DND-41 (cell line): ENCODE measurements around the gene IGLL1.
A peak's percentile ranks its signal among the peaks of the same experiment; 100 is the strongest.

Experiments used
- ATAC-seq: fragments of 200-7000 bp; cut with Tn5 transposase; 3 replicates; pipeline ENCODE4 v1.9.1; 2021; ENCODE audit warnings: low read depth; ENCODE audit not compliant: insufficient read depth
- DNase-seq: peaks from one replicate; pipeline ENCODE4 v3.0.0-alpha.2; 2020
- H2AFZ ChIP-seq: 2 replicates; pipeline ENCODE4 v1.6.0; 2012; ENCODE audit warnings: low read depth, low read length
- H3K27ac ChIP-seq: 2 replicates; pipeline ENCODE4 v1.5.1; 2012; ENCODE audit warnings: low read length, inconsistent platforms
- H3K27me3 ChIP-seq: fragments of 200-600 bp; sonication (generic); 2 replicates; pipeline ENCODE4 v1.6.0; 2012; ENCODE audit warnings: low read length, mild to moderate bottlenecking, inconsistent platforms; ENCODE audit not compliant: insufficient read depth, poor library complexity
- H3K36me3 ChIP-seq: 2 replicates; pipeline ENCODE4 v1.5.1; 2012; ENCODE audit warnings: low read length, inconsistent platforms; ENCODE audit not compliant: insufficient read depth
- H3K4me1 ChIP-seq: 2 replicates; pipeline ENCODE4 v1.5.1; 2012; ENCODE audit warnings: mild to moderate bottlenecking, low read length; ENCODE audit not compliant: insufficient read depth
- H3K4me2 ChIP-seq: 2 replicates; pipeline ENCODE4 v1.6.0; 2012; ENCODE audit warnings: mild to moderate bottlenecking, moderate library complexity, low read length, inconsistent platforms; ENCODE audit not compliant: insufficient read depth
- H3K4me3 ChIP-seq, 2 experiments: fragments of 200-600 bp in 1 of 2; shearing (Covaris generic) in 1 of 2; 2 replicates each; pipeline ENCODE4 v1.5.1; 2012 to 2016; ENCODE audit warnings: inconsistent platforms in 2 of 2, low read length in 2 of 2, mild to moderate bottlenecking in 2 of 2, low read depth in 1 of 2, moderate library complexity in 1 of 2
- H3K79me2 ChIP-seq: 2 replicates; pipeline ENCODE4 v1.6.0; 2012; ENCODE audit warnings: low read length, inconsistent platforms; ENCODE audit not compliant: insufficient read depth
- H3K9ac ChIP-seq: 2 replicates; pipeline ENCODE4 v1.6.0; 2012; ENCODE audit warnings: low read depth, mild to moderate bottlenecking, inconsistent platforms, low read length, moderate library complexity
- H3K9me3 ChIP-seq: 2 replicates; pipeline ENCODE4 v1.5.1; 2012; ENCODE audit warnings: low read length, moderate library complexity, mild to moderate bottlenecking, inconsistent platforms; ENCODE audit not compliant: insufficient read depth, severe bottlenecking
- H4K20me1 ChIP-seq: 2 replicates; pipeline ENCODE4 v1.6.0; 2012; ENCODE audit warnings: low read length; ENCODE audit not compliant: insufficient read depth
- EZH2 ChIP-seq: IDR thresholded peaks from 3 replicates; pipeline ENCODE4 v1.6.1; 2012; ENCODE audit warnings: borderline replicate concordance, low read depth, mild to moderate bottlenecking, moderate library complexity, low read length, inconsistent platforms; ENCODE audit not compliant: severe bottlenecking
- TF ChIP-seq, protein P1 (sequence below): IDR thresholded peaks from 2 replicates; pipeline ENCODE4 v1.5.1; 2012; ENCODE audit warnings: borderline replicate concordance, low read length, moderate library complexity, mild to moderate bottlenecking; ENCODE audit not compliant: poor library complexity, severe bottlenecking; ENCODE audit errors: extremely low read depth

Gene IGLL1

DNA sequence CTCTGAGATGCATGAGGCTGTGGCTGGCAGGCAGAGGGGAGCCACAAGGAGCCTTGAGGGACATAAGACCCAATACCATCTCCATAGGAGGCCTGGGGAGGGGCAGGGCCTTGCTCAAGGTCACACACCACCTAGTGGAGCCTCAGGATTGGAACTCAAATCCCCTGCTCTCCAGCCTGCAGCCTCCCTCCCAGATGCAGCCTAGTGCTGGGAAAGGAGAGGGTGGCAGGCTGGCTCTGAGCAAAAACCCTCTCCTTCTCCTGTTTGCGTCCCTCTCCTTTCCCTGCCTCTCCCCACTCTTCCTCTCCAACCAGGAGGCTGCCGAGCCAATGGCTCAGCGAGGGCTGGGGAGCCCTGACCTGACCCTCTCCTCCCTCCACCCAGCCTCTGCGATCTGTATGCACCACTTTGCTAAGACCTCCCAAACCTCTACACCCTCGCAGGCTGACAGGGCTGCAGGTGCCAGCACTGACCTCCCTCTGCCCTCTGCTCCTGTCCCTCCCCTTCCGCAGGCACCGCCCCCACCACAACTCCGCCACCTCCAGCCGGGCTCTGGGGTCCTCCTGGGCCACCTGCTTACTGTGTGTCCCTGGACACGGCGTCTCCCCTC is 14.7 kb downstream of the IGLL1 start:
- H3K4me2 ChIP-seq, result peak overlapping the region; percentile 71

DNA sequence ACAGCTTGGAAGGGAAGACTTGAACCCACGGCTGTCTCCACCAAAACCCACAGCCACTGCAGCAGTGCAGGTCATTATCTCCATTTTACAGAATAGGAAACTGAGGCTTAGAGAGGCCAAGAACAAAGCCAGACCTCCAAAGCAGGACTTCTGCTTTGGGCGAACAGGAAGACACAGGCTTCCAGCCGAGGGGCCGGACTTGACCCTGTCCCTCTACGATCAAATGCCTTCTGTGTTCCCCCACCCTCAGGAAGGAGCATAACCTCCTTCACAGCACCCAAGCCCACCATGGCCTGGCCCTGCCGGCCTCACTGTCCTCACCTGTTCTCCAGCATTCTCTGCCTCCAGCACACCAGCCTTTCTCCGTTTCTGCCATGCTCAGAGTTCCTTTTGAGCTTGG is 15.8 kb downstream of the IGLL1 start:
- H3K27me3 ChIP-seq, result peaks cover 26% of the 10 kb centered on the region
- no peaks in the 10 kb centered on the region for H3K9me3 ChIP-seq
- TF ChIP-seq EZH2, result no peak
- TF ChIP-seq, protein P1, sequence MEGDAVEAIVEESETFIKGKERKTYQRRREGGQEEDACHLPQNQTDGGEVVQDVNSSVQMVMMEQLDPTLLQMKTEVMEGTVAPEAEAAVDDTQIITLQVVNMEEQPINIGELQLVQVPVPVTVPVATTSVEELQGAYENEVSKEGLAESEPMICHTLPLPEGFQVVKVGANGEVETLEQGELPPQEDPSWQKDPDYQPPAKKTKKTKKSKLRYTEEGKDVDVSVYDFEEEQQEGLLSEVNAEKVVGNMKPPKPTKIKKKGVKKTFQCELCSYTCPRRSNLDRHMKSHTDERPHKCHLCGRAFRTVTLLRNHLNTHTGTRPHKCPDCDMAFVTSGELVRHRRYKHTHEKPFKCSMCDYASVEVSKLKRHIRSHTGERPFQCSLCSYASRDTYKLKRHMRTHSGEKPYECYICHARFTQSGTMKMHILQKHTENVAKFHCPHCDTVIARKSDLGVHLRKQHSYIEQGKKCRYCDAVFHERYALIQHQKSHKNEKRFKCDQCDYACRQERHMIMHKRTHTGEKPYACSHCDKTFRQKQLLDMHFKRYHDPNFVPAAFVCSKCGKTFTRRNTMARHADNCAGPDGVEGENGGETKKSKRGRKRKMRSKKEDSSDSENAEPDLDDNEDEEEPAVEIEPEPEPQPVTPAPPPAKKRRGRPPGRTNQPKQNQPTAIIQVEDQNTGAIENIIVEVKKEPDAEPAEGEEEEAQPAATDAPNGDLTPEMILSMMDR, result no peak
- H3K4me2 ChIP-seq, result peak overlapping the region; percentile 71
- DNase-seq (no peak), ATAC-seq (no peak)
- H3K27ac ChIP-seq, result peak overlapping the region; percentile 68
- H3K4me3 ChIP-seq, result peak overlapping the region in 1 of 2 experiments; percentile 49; a peak in 2 of 4 replicates
- H3K4me1 ChIP-seq, result peaks cover 32% of the 10 kb centered on the region
- peaks cover 14% of the 10 kb centered on the region; the same call in 1 of the 2 replicates for H4K20me1 ChIP-seq
- H3K9ac ChIP-seq, result peak overlapping the region; percentile 52
- H3K36me3 ChIP-seq, result no peaks in the 10 kb centered on the region
- no peak overlapping the region for H2AFZ ChIP-seq
- H3K79me2 ChIP-seq, result peaks cover 17% of the 10 kb centered on the region; the same call in 1 of the 2 replicates

More for the DNA sequence above, 14.7 kb downstream of the IGLL1 start:
- Histone ChIP-seq H3K9ac (peak overlapping the region; percentile 52), H3K27ac (peak overlapping the region; percentile 69), H3K4me1 (peaks cover 32% of the 10 kb centered on the region), H3K36me3 (no peaks in the 10 kb centered on the region), H3K4me3 (peak overlapping the region; percentile 9 to 57; a peak in 3 of 4 replicates), H3K9me3 (no peaks in the 10 kb centered on the region), H3K27me3 (peaks cover 26% of the 10 kb centered on the region), H3K79me2 (peaks cover 17% of the 10 kb centered on the region; the same call in 1 of the 2 replicates), H4K20me1 (peaks cover 14% of the 10 kb centered on the region; the same call in 1 of the 2 replicates), H2AFZ (peak overlapping the region; percentile 52)
- ATAC-seq, result peak; percentile 74
- no peak for TF ChIP-seq EZH2
- TF ChIP-seq, protein P1, result peak; percentile 42
- DNase-seq, result peak; percentile 73

DNA sequence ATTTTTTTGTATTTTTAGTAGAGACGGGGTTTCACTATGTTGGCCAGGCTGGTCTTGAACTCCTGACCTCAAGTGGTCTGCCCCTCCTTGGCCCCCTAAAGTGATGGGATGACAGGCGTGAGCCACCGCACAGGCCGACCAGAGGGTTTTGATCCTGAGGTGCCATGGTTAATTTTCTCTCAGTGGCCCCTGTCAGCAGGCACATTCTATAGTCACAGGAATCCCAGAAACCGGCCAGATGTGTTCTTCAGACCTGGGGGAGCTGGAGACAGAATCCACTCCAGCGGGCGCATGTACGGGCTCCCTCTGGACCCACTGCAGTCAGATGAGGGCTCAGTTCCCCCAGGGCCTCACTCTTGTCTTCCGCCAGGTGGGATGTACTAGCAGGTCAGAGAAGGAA is 17.0 kb downstream of the IGLL1 start:
- Histone ChIP-seq H3K9ac (no peak overlapping the region), H3K27ac (no peak overlapping the region), H3K9me3 (no peaks in the 10 kb centered on the region), H3K4me1 (peaks cover 32% of the 10 kb centered on the region), H3K36me3 (no peaks in the 10 kb centered on the region), H4K20me1 (peaks cover 14% of the 10 kb centered on the region; the same call in 1 of the 2 replicates), H3K79me2 (peaks cover 17% of the 10 kb centered on the region; the same call in 1 of the 2 replicates), H3K27me3 (peaks cover 26% of the 10 kb centered on the region), H2AFZ (no peak overlapping the region), H3K4me2 (0 out of 2 replicates have a peak overlapping the region, but pooled peaks have one; percentile 16), H3K4me3 (0 out of 4 replicates have a peak overlapping the region, but pooled peaks of 1 of the 2 experiments have one; percentile 49)
- TF ChIP-seq, protein P1, result no peak
- no peak for TF ChIP-seq EZH2
- ATAC-seq, result no peak
- no peak for DNase-seq
